ENCODE data around the gene UNCX. TPM values are rescaled to one million over a fixed set of nuclear protein-coding genes. Genes with fewer than 3 reads are reported as not detected.

The UNCX gene
- total and polyA plus RNA-seq, 2 of the 8 experiments (the other 6 are each of a cell fraction or from before 2014, with no cell fraction given) = not detected

DNA sequence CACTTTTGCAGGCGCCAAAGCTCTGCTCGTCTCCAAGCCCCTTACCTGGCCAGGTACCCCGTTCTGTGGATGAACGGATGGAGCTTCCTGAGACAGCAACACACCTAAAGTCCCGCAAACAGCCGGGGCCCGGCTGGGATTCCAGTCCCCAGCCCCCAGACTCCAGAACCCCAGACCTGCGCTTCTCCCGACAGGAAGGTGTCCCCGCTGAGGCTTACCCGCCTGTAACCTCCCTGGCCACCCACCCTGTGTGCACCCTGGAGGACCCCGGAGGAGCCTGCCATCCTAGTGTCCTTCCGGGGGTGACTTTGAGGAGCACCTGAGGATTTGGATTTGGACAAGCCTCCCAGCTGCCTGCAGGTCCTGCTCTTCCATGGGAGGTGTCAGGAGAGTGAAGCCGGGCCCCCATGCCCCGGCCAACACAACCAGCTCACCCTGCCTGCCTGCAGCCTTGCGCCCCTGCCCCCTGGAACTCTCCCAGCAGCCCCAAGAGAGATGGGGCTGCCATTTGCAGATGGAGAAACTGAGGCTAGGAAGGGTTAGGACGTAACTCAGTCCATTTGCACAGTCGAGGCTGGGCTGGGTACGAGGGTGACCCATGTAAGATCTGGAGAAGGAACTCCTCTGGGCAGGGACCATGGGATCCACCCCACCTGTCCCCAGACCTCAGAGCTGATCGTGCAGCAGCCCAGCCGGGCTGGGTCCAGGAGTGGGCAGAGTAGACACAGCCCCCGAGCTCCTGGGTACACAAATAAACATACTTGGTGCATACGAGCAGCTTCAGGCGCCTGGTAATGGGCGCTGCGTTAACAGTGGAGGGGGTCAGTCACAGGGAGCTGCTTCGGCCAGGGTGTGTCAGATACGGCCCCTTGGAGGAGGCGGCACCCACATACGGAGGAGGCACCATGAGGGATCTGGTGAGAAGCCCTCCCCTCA, 31.9 kb downstream of the UNCX start:
- no peak overlapping the region for H4K5ac ChIP-seq (ENCODE audit: insufficient read length, low read depth, low read length)
- no peak overlapping the region for H3K27ac ChIP-seq (ENCODE audit: low read depth, low read length)
- DNase-seq (ENCODE audit: low read depth in 1 of 2, low spot score in 2 of 2) (no peak), FAIRE-seq (no peak)
- no peak overlapping the region for H3K23ac ChIP-seq (ENCODE audit: insufficient read length)
- H2AFZ ChIP-seq (ENCODE audit: low read length) = no peak overlapping the region
- H4K20me1 ChIP-seq (replicated peaks in 1 of 2; ENCODE audit: control insufficient read depth in 1 of 2, insufficient read depth in 2 of 2, low read length in 2 of 2) = no peaks in the 10 kb centered on the region
- H2BK120ac ChIP-seq (replicated peaks; ENCODE audit: low read depth, low read length) = no peak overlapping the region
- no peak overlapping the region for H3K4me3 ChIP-seq (ENCODE audit: extremely low read depth in 1 of 4, insufficient read depth in 2 of 4, low read depth in 3 of 4, low read length in 4 of 4)
- no peaks in the 10 kb centered on the region; a peak in 1 of 7 replicates for H3K27me3 ChIP-seq (replicated peaks in 1 of 4; ENCODE audit: control insufficient read depth in 3 of 4, extremely low read depth in 1 of 4, insufficient read depth in 3 of 4, low read length in 3 of 4)
- no peak overlapping the region for H4K8ac ChIP-seq (ENCODE audit: extremely low read depth, insufficient read depth, low read length)
- H2BK20ac ChIP-seq (ENCODE audit: low read length) = no peak overlapping the region
- 95% methylated on average over 28 of the region's 30 CpGs; no CpG with 5 or more reads in 1 of the 2 experiments for WGBS, 2 experiments (ENCODE audit: extremely low coverage in 1 of 2, insufficient coverage in 1 of 2, insufficient read length in 1 of 2, insufficient replicate concordance in 2 of 2, low coverage in 1 of 2, low lambda C conversion rate in 2 of 2, missing lambda C conversion rate in 1 of 2)
- no peak overlapping the region for H3K14ac ChIP-seq (ENCODE audit: insufficient read length)
- no peaks in the 10 kb centered on the region; a peak in 1 of 7 replicates for H3K4me1 ChIP-seq (replicated peaks in 1 of 4; ENCODE audit: control insufficient read depth in 3 of 4, insufficient read depth in 4 of 4, low read length in 3 of 4)
- H3K23me2 ChIP-seq (ENCODE audit: low read depth, low read length) = peaks cover 16% of the 10 kb centered on the region; the same call in 1 of the 2 replicates
- CTCF ChIA-PET (ENCODE audit: partially characterized antibody) = interaction anchor here (0.6 to 1.4 kb wide), 4 partner anchors 13 to 144 kb away, joined by 3 to 4 read pairs (median 4); no protein-coding TSS in a partner anchor
- H2BK15ac ChIP-seq (ENCODE audit: low read length) = no peak overlapping the region
- H3K36me3 ChIP-seq (ENCODE audit: control insufficient read depth in 2 of 4, insufficient read depth in 4 of 4, low read length in 3 of 4) = no peaks in the 10 kb centered on the region
- H3K4ac ChIP-seq (replicated peaks; ENCODE audit: insufficient read length, low read depth, low read length) = no peak overlapping the region
- no peak overlapping the region for H2BK12ac ChIP-seq (ENCODE audit: low read depth, low read length)
- POLR2A ChIA-PET (ENCODE audit: partially characterized antibody) = interaction anchor here (0.6 kb wide), 1 partner anchor 14 kb away, joined by 3 read pairs; no protein-coding TSS in a partner anchor
- H4K91ac ChIP-seq (replicated peaks; ENCODE audit: insufficient read length, low read length) = no peak overlapping the region
- H3K9me3 ChIP-seq (ENCODE audit: insufficient read depth in 2 of 2, low read depth in 1 of 2, low read length in 1 of 2) = no peaks in the 10 kb centered on the region
- H3K56ac ChIP-seq (replicated peaks; ENCODE audit: insufficient read length, low read depth, low read length) = no peak overlapping the region
- no peaks in the 10 kb centered on the region for H3K79me2 ChIP-seq (ENCODE audit: control insufficient read depth in 1 of 2, insufficient read depth in 2 of 2, low read length in 2 of 2)
- no peak overlapping the region for H2AK5ac ChIP-seq (ENCODE audit: low read depth, low read length)
- TF ChIP-seq RXRA (IDR thresholded peaks at IDR 0.05; ENCODE audit: insufficient read depth, low read depth, low read length) = no peak
- TF ChIP-seq, protein P1, sequence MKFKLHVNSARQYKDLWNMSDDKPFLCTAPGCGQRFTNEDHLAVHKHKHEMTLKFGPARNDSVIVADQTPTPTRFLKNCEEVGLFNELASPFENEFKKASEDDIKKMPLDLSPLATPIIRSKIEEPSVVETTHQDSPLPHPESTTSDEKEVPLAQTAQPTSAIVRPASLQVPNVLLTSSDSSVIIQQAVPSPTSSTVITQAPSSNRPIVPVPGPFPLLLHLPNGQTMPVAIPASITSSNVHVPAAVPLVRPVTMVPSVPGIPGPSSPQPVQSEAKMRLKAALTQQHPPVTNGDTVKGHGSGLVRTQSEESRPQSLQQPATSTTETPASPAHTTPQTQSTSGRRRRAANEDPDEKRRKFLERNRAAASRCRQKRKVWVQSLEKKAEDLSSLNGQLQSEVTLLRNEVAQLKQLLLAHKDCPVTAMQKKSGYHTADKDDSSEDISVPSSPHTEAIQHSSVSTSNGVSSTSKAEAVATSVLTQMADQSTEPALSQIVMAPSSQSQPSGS (IDR thresholded peaks at IDR 0.05; ENCODE audit: low read length) = no peak
- TF ChIP-seq, protein P2, sequence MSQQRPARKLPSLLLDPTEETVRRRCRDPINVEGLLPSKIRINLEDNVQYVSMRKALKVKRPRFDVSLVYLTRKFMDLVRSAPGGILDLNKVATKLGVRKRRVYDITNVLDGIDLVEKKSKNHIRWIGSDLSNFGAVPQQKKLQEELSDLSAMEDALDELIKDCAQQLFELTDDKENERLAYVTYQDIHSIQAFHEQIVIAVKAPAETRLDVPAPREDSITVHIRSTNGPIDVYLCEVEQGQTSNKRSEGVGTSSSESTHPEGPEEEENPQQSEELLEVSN (IDR thresholded peaks at IDR 0.05) = no peak
- no peak for TF ChIP-seq EGR1 (IDR thresholded peaks at IDR 0.05; ENCODE audit: borderline replicate concordance, low read depth, low read length)
- no peak overlapping the region for H2BK5ac ChIP-seq (ENCODE audit: low read depth, low read length)
- no peak overlapping the region for H3K9ac ChIP-seq (replicated peaks in 1 of 4; ENCODE audit: extremely low read depth in 1 of 4, low read depth in 3 of 4, low read length in 3 of 4)
- H3K79me1 ChIP-seq (ENCODE audit: low read depth, low read length) = no peaks in the 10 kb centered on the region
- H3K18ac ChIP-seq (ENCODE audit: extremely low read depth, low read length) = no peak overlapping the region
- no peak overlapping the region for H3K4me2 ChIP-seq (ENCODE audit: insufficient read depth in 1 of 2, low read depth in 2 of 2, low read length in 2 of 2)
